H1 (cell line): ENCODE results near the gene SLC12A2. TPM values are rescaled to one million over a fixed set of nuclear protein-coding genes. Genes with fewer than 3 reads are reported as not detected.

ENCODE experiments used
- CBX5 ChIP-seq: fragments of 300-800, 300-1000 bp; sonication (generic); IDR thresholded peaks from 2 replicates; pipeline ENCODE4 v1.7.1; 2016; ENCODE audit warnings: antibody characterized with exemption, low read length, low read depth
- KDM5A ChIP-seq: fragments of 200-600 bp; IDR thresholded peaks from 2 replicates; pipeline ENCODE4 v1.7.1; 2012; ENCODE audit warnings: mild to moderate bottlenecking, low read length, inconsistent platforms, mixed read lengths
- POLR2AphosphoS5 ChIP-seq: IDR thresholded peaks from 2 replicates; pipeline ENCODE4 v1.6.1; 2011; ENCODE audit warnings: low read depth, low read length
- YY1 ChIP-seq: IDR thresholded peaks from 2 replicates; pipeline ENCODE4 v1.6.1; 2011; ENCODE audit warnings: low read depth, mild to moderate bottlenecking, low read length
- polyA plus RNA-seq, 7 experiments: library from polyadenylated mRNA; depleted of rRNA in 3 of 7; stranded (reverse) in 5 of 7; unstranded in 2 of 7; fragments of >200 nt in 5 of 7; fragments of 200-250 nt in 2 of 7; gene quantifications; 1 replicate in 5 of 7; 2 replicates in 1 of 7; 4 replicates in 1 of 7; pipeline versions ENCODE4 v1.2.1 to v1.2.3, GENCODE V29; 2011 to 2013; ENCODE audit warnings: missing spikeins in 2 of 7, mixed read lengths in 2 of 7
- total RNA-seq: library from RNA; stranded (reverse); fragmentation: NEBNext Ultra II Directional; extraction: Animal tissue kit (Norgen Biotek cat#: 25700); gene quantifications from 2 replicates; pipeline ENCODE4 v1.2.1, GENCODE V29; 2021

Gene SLC12A2
- total and polyA plus RNA-seq, 2 of the 8 experiments (the other 6 are each of a cell fraction or from before 2014, with no cell fraction given), result 2.6 to 16.2 TPM

GRCh38 chr5:128038643-128039042 is 44.9 kb upstream of the SLC12A2 start (continued):
- TF ChIP-seq KDM5A (no peak), YY1 (no peak), CBX5 (no peak), POLR2AphosphoS5 (no peak)
